ENCODE results near the gene FBXL12. TPM values are rescaled to one million over a fixed set of nuclear protein-coding genes. Genes with fewer than 3 reads are reported as not detected.

Gene FBXL12
- total and polyA plus RNA-seq, 12 donors = 10.5 to 19.5 (median 11.9) TPM

DNA sequence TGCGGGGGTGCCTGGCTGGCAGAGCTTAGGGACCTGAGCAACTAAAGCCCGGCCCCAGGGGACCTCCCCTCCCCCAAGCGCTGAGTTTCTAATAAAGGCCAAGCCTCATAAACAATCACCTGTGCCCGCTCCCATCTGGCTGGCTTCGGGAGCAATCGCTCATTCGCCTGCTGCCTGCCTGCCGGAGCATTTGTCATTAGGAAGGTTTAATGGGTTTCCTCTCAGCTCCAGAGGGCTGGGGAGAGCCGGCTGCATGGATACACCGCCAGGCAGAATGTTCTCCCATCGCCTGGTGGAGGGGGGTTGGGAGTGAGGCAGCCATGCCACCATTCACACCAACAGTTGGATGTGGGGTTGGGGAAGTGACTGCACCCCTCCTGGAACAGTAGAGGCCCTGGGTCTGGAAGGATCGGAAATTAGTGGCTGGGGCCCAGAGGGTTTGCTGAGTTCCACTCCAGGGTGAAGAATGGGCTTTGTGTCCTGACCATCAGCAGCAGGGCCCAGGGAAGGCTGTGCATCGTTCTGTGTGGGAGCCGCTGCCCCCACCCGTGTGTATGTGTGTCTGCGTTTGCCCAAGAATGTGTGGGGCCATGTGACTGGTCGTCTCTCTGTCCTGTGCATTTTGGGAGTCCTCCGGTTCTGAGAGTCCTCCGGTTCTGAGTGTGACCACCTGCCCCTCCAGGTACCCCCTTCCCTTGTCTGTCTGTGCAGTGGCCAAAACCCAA is 31.5 kb upstream of the FBXL12 start:
- 76 to 81% methylated on average over 19 of the region's 19 CpGs for WGBS, 2 donors
- DNase-seq = no peak
- H3K9me3 ChIP-seq = no peaks in the 10 kb centered on the region

GRCh38 chr19:9849791-9850190 is 30.9 kb upstream of the FBXL12 start:
- H3K27me3 ChIP-seq = no peaks in the 10 kb centered on the region
- intact Hi-C loops (cut with DNase I) = loop anchor here in 1 of 10 donors (10.0 kb wide), 1 partner anchor 65 kb away; no protein-coding TSS in a partner anchor

More for the DNA sequence above, 31.5 kb upstream of the FBXL12 start:
- peaks cover 0 to 56% (median 7%) of the 10 kb centered on the region in 9 donors for H3K36me3 ChIP-seq
- H3K4me1 ChIP-seq = peaks cover 0 to 9% (median 0%) of the 10 kb centered on the region in 9 donors
- TF ChIP-seq CTCF (IDR thresholded peaks at IDR 0.05) = no peak
- ATAC-seq = no peak
- no peak overlapping the region for H3K27ac ChIP-seq
- no peak overlapping the region for H3K4me3 ChIP-seq
- H3K27me3 ChIP-seq = no peaks in the 10 kb centered on the region
- intact Hi-C loops (cut with DNase I) = no loop called here

DNA sequence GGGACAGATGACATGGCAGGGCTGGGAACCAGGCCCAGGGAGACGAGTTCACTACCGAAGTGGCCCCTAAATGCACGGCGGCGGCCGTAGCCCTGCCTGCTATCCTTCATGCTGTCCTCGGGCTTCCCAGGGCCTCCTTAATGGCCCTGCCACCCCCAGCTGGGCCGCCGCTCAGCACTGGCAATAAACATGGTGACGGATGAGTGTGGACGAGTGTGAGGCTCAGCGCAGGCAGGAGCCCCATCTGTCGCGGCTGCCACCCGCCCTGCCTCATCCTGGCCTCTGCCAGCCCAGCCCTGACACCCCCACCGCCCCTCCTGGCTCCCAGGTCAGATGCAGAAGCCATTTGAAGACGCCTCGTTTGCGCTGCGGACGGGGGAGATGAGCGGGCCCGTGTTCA is 29.9 kb upstream of the FBXL12 start:
- TF ChIP-seq CTCF (IDR thresholded peaks at IDR 0.05) = no peak
- Histone ChIP-seq H3K27me3 (no peaks in the 10 kb centered on the region), H3K36me3 (peaks cover 0 to 72% (median 17%) of the 10 kb centered on the region in 9 donors), H3K27ac (no peak overlapping the region), H3K9me3 (peaks cover 0 to 4% (median 0%) of the 10 kb centered on the region in 11 donors), H3K4me3 (no peak overlapping the region), H3K4me1 (peaks cover 0 to 9% (median 0%) of the 10 kb centered on the region in 9 donors)
- DNase-seq (no peak), ATAC-seq (no peak)
- WGBS, 2 donors = 89 to 93% methylated on average over 23 of the region's 23 CpGs
- intact Hi-C loops (cut with DNase I) = loop anchor here in 1 of 10 donors (10.0 kb wide), 1 partner anchor 66 kb away; no protein-coding TSS in a partner anchor

More at GRCh38 chr19:9849791-9850190, 30.9 kb upstream of the FBXL12 start:
- Histone ChIP-seq H3K4me3 (no peak overlapping the region), H3K4me1 (peaks cover 0 to 9% (median 0%) of the 10 kb centered on the region in 9 donors), H3K27ac (no peak overlapping the region), H3K9me3 (no peaks in the 10 kb centered on the region), H3K36me3 (peaks cover 0 to 62% (median 7%) of the 10 kb centered on the region in 9 donors)
- no peak for DNase-seq
- WGBS, 2 donors = 76 to 87% methylated on average over 7 of the region's 7 CpGs
- no peak for ATAC-seq
- TF ChIP-seq CTCF (IDR thresholded peaks at IDR 0.05) = no peak

GRCh38 chr19:9848060-9848459 is 29.2 kb upstream of the FBXL12 start:
- no peak for DNase-seq
- H3K4me3 ChIP-seq = no peak overlapping the region
- peak in 1 of 8 donors; percentile 6 for ATAC-seq
- peak in 7 of 9 donors; percentile 15 to 48 (median 31) for TF ChIP-seq CTCF (IDR thresholded peaks at IDR 0.05)
- no peak overlapping the region for H3K27ac ChIP-seq
- H3K4me1 ChIP-seq = peaks cover 0 to 9% (median 0%) of the 10 kb centered on the region in 9 donors
- WGBS, 2 donors = 76% methylated on average over 4 of the region's 4 CpGs
- intact Hi-C loops (cut with DNase I) = loop anchor here in 1 of 10 donors (10.0 kb wide), 1 partner anchor 67 kb away; no protein-coding TSS in a partner anchor
- no peaks in the 10 kb centered on the region for H3K27me3 ChIP-seq
- peaks cover 0 to 80% (median 24%) of the 10 kb centered on the region in 9 donors for H3K36me3 ChIP-seq
- peaks cover 0 to 11% (median 0%) of the 10 kb centered on the region in 11 donors for H3K9me3 ChIP-seq

Measured in heart right ventricle (tissue), 16 donors.